Gastroesophageal sphincter (tissue), 3 donors: ENCODE measurements around the gene QPCTL.

Experiments used
- EP300 ChIP-seq: sonication (generic); formaldehyde crosslinking; IDR thresholded peaks from one replicate; pipeline ENCODE4 v1.6.1; 2017; ENCODE audit warnings: antibody characterized with exemption, mild to moderate bottlenecking
- POLR2A ChIP-seq, 2 donors: fragments of 450-650 bp; IDR thresholded peaks; one replicate each; pipeline ENCODE4 v1.6.1; 2017; ENCODE audit warnings: antibody characterized with exemption in 2 of 2, mild to moderate bottlenecking in 2 of 2, moderate library complexity in 1 of 2
- POLR2AphosphoS5 ChIP-seq: sonication (generic); formaldehyde crosslinking; IDR thresholded peaks from one replicate; pipeline ENCODE4 v1.6.1; 2017; ENCODE audit warnings: antibody characterized with exemption
- TF ChIP-seq, protein P1 (sequence below), 4 experiments: fragments of 200-600 bp in 2 of 4; fragments of 450-650 bp in 2 of 4; sonication (generic) in 1 of 4; IDR thresholded peaks; one replicate each; pipeline ENCODE4 v1.5.1; 2017 to 2019; ENCODE audit warnings: antibody characterized with exemption in 4 of 4, mild to moderate bottlenecking in 2 of 4, moderate library complexity in 2 of 4

DNA sequence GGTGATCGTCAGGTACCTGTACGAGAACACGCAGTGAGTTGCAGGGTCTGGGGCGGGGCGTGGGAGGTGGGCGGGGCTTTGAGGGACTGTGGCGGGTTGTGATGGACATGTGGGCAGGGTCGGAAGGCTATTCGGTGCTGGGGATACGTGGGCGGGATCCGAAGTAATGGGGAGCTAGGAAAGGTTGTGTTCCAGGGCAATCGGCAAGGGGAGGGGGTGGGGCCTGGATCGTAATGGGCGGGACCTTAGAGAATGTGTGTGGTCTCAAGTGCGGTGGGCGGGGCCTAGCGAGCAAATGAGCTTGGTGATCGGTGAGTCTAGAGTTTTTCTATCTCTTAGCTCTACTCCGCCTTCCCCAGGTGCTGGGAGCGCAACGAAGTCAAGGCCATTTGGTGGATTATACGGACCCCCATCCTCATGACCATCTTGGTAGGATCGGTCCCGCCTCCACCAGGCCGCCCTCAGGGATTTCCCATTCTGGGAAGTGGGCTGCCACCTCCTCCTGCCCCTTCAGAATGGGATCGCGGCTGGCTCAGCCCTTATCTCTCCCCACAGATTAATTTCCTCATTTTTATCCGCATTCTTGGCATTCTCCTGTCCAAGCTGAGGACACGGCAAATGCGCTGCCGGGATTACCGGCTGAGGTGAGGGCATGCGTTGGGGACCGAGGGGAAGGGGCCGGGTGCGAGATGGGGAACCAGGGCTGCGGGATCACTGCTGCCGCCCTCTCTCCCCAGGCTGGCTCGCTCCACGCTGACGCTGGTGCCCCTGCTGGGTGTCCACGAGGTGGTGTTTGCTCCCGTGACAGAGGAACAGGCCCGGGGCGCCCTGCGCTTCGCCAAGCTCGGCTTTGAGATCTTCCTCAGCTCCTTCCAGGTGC, 14.9 kb upstream of the QPCTL start:
- TF ChIP-seq, protein P1, sequence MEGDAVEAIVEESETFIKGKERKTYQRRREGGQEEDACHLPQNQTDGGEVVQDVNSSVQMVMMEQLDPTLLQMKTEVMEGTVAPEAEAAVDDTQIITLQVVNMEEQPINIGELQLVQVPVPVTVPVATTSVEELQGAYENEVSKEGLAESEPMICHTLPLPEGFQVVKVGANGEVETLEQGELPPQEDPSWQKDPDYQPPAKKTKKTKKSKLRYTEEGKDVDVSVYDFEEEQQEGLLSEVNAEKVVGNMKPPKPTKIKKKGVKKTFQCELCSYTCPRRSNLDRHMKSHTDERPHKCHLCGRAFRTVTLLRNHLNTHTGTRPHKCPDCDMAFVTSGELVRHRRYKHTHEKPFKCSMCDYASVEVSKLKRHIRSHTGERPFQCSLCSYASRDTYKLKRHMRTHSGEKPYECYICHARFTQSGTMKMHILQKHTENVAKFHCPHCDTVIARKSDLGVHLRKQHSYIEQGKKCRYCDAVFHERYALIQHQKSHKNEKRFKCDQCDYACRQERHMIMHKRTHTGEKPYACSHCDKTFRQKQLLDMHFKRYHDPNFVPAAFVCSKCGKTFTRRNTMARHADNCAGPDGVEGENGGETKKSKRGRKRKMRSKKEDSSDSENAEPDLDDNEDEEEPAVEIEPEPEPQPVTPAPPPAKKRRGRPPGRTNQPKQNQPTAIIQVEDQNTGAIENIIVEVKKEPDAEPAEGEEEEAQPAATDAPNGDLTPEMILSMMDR (IDR thresholded peaks at IDR 0.05) = no peak
- TF ChIP-seq POLR2AphosphoS5 (no peak), POLR2A (IDR thresholded peaks at IDR 0.05) (no peak), EP300 (no peak)
